ENCODE data around the gene AFTPH. TPM values are rescaled to one million over a fixed set of nuclear protein-coding genes. Genes with fewer than 3 reads are reported as not detected.
A peak's percentile ranks its signal among the peaks of the same experiment; 100 is the strongest.

AFTPH gene
- total RNA-seq, 1 donor from 2014 or later = 13.0 TPM

DNA sequence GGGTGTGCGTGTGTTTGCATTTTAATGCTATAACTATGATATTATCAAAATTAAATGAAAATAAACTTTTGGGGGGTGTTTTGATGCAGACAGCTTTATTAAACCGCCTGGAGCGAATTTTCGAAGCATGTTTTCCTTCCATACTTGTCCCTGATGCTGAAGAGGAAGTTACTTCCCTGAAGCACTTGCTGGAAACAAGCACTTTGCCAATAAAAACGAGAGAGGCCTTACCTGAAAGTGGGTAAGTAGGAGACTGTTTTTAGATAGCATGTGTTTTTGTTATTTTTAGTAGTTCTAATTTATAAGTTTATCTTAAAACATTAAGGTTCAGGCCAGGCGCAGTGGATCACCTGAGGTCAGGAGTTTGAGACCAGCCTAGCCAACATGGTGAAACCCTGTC is 43.3 kb downstream of the AFTPH start:
- intact Hi-C loops (cut with micrococcal nuclease) = no loop called here
- no peak for ATAC-seq
- DNase-seq = no peak

DNA sequence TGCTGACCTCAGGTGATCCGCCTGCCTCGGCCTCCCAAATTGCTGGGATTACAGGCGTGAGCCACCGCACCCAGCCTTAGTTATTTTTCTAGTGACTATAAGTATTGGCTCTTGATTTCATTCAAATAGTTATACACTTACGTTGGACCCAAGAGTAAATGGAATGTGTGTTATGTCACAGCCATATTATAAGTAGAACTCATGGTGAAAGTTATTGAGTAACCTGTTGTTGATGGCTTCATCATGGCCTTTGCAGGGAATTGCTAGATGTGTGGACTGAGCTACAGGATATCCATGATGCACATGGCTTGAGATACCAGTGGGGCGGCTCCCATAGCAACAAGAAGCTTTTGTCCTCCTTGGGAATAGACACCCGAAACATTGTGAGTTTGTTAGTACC is 44.7 kb downstream of the AFTPH start:
- intact Hi-C loops (cut with micrococcal nuclease) = no loop called here
- ATAC-seq (no peak), DNase-seq (no peak)

DNA sequence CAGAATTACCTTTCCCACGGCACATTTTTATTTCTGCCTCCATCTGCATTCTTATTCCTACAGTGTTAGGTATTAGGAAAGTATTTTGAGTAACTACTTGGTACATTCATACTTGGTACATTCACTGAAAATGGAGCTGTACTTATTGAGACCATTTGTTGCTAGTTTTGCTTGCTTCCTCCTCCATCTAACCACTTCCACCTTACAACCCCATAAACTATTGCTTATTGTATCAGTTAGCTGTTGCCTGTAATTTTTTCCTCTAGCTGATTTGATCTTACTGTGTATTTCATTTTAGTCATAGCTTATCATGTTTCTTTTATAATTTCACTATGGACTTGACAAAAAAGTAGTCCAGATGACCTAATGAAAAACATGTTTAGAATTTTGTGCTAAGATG is 50.7 kb downstream of the AFTPH start:
- intact Hi-C loops (cut with micrococcal nuclease) = no loop called here
- ATAC-seq (no peak), DNase-seq (no peak)

DNA sequence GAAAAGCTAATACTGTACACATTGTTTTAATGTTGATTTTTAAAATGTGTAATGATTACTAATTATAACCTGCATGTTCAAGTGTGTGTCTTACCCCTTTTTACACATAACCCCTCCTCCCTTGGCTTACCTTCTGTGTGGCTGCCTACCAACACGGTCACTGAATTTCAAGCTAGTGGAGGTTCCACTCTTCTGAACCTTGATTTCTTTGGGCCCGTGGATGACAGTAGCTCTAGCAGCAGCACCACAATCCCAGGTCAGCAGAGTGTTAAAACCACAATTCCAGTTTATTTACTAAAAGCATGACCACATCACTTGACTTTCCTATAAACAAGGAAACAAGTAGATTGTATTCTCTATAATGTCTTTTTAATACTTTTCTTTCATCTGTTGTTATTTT is 56.9 kb downstream of the AFTPH start:
- DNase-seq (no peak), ATAC-seq (no peak)
- intact Hi-C loops (cut with micrococcal nuclease) = no loop called here

DNA sequence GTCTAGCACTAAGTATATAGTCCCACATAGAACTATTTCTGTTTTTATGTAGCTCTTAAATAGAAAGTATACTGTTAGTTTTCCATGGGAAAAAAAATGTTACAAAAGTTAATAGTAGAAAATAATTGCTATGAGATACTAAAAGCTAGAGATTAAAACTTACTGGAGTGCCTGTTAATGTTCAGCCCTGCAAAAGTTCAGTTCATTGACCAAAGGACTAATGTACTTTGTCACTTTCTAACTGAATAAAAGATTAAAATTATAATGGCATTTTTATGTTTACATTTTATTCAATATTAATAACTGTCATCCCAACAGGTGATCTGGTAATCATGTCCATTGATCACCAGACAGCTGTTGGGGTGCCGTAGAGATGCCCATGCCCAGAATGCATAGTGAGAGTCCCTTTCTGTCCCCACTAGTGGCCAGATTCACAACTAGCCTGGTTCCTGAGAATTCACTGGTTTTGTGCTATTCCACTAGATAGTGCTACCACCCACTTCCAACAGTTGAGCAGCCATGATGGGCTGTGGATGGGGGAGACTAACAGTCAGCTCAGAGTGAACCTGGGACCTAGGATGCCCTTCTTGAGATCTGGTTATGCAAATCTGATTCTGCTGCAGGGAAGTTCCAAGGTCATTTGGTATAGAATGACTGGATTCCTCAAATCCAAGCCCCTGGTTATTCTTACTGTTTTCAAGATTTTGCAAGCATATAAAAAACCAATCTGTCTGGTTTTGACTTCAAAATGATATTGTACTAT is 57.8 kb downstream of the AFTPH start:
- no peak for ATAC-seq

DNA sequence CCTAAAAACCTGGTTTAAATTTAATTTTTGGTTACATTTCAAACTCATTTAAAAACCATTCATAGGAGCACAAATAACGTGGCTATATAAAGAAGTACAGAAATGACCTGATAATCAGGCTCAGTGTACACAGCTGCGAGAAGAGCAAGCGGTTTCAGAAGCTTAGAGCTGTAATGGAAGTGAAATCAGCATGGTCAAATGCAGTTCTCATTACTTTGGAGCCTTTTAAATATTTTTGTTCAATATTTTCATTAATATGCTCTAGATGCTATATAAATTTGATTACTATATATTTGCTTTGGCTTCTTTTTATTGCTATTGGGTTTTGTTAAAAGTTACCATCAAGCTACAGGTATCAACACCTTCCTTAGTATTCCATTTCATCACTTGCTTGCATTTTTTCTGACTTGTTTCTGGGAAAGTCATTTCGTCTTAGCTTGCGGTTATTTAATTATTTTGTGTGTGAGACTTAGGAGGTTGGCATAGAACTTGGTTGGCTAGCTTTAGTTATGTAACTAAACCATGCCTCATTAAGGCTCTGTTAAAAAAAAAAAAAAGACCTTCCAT is 58.7 kb downstream of the AFTPH start:
- intact Hi-C loops (cut with micrococcal nuclease) = no loop called here
- DNase-seq = no peak
- ATAC-seq = no peak

More for the DNA sequence above, 57.8 kb downstream of the AFTPH start:
- DNase-seq = no peak
- intact Hi-C loops (cut with micrococcal nuclease) = no loop called here

DNA sequence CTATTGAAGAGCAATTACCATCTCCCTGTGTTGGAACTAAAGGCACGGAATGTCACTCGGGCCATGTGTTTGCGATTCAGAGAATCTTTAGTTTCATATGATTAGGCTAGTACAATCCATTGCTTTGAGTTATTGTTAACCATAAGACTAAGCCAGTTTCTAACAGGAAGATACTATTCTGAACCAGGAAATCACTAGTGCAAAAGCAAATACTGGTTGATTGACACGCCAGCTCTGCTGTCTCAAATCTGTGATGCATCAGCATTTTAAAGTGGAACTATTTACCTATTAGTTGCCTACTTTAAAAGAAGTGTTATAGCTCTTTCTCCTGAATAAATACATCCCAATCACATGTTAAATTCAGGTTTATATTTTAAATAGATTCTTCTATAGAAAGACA is 61.9 kb downstream of the AFTPH start:
- intact Hi-C loops (cut with micrococcal nuclease) = no loop called here
- DNase-seq (no peak), ATAC-seq (no peak)

DNA sequence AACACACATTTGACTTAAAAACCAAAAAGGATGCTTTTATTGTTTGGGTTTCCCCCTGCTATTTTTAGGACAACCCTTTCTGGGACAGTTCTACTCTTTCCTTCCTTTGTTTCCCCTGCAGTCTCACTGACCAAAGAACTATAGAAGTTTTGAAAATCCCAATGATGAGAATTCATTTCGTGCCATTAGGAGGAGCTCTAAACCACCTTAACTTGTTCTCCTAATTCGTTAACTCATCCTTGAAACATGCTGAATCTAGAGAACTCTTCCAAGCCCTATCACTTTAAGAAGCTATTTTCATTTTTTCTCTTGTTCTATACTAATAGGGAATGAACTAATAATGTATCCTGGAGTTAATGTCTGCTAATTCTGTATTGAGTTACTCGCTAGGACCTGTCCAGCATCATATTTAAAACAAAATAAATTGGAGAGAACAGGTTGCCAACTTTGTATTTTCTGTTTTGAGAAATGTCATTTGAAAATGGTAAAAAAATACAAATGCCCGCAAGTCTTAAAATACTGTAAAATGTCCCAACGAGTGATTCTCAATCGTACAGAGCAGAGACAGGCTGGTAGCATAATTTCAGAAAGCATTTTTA is 62.9 kb downstream of the AFTPH start:
- intact Hi-C loops (cut with micrococcal nuclease) = no loop called here
- DNase-seq (no peak), ATAC-seq (peak; percentile 69)

DNA sequence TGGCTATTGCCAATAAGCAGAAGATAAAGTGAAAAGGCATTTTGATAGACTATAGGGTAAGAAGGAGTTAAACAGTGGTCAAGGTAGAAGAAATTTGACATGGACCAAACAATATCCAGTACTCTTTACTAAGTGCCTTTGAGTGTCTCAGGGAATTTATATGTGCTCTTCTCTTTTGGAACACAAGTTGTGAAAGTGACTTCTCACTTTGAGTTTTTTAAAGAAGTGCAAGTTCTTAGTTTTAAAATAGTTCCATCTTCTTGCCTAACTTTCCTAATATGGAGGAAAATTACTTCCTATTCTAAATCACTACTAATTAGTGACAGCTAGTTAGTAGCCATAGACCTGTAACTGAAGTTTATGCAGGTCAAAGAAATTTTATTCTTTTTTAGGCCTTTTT is 63.4 kb downstream of the AFTPH start:
- ATAC-seq (no peak), DNase-seq (no peak)
- intact Hi-C loops (cut with micrococcal nuclease) = no loop called here

DNA sequence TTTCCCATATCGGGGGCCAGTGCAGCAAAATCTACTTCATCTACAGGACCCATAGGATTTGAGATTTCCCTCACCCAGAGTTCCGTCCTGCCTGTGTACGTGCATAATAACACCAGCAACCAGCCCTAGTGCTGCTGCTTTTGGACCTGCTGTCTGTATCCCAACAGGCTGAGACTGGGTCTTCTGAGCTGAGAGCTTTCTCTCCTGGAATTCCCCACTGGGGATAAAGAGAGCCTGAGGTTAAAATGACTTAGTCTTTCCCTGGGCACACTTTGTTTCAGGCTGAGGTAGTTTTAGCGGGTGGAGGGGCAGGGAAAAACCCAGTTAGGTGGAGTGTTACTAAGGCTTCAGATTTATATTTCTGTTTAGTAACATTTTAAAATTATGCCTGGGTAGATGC is 67.1 kb downstream of the AFTPH start:
- intact Hi-C loops (cut with micrococcal nuclease) = loop anchor here (5.0 kb wide), 1 partner anchor 281 kb away; no protein-coding TSS in a partner anchor
- no peak for ATAC-seq
- no peak for DNase-seq

DNA sequence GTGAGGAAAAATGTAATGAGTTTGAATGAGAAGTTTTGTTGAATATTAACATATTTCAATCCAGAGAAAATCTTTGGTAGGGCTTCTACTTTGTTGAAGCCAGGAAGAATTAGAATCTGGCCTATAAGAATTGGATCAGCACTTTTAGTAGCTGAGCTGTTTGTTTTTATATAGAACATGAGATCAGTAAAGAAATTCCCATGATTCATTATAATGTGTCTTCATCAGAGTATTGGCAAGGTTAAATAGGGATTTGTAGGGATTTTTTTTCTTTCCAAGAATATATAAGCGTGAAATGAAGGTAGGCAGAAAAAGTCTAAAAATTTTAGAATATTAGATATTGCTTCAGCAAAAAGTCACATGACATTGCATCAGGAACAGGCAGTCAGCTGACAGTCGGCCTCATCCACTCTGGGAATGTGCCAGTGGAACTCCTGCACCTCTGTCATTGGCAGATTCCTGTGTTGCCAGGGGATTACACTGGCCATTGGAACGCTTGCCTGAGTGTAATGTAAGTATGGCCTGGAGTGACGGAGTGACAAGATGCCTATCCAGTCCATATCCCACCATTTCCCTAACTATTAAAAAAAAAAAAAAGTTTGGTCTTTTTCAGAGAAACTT is 69.0 kb downstream of the AFTPH start:
- DNase-seq = peak; percentile 45
- intact Hi-C loops (cut with micrococcal nuclease) = loop anchor here (5.0 kb wide), 1 partner anchor 279 kb away; no protein-coding TSS in a partner anchor
- ATAC-seq = peak; percentile 86

DNA sequence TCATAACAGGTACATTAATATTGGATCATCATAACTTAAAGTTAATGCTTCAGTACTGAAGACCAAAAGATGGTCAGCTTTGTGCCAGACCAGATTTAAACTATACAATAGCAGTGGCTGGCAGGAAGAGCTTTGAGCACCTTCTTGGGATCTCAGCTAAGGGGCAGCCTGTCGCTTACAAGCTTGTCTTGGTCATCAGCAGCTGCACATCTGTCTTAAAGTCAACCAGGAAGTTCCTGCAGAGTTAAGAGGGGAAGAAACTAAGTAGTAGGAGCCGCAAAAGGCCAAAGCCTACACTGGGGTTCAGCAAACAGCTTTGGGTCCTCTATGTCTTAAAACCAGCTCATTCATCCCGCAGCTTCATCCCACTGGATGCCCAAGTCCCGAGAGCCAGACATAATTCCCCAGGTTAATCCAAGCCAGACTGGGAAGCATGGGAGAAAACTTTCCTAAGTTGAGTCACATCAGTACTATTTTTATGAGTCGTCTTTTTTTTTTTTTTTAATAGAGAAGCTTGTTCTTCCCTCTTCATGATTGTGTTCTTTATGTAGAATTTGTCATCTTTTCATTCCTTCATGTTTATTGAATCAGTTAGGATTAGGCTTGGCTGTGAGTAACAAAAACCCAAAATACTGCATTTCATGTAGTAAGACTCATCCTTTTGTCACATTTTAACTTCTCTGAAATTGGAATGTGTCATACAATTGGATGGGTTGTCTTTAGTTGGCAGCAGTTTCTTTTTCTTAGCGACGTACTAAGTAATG is 70.3 kb downstream of the AFTPH start:
- ATAC-seq (no peak), DNase-seq (no peak)
- intact Hi-C loops (cut with micrococcal nuclease) = loop anchor here (5.0 kb wide), 1 partner anchor 278 kb away; no protein-coding TSS in a partner anchor

DNA sequence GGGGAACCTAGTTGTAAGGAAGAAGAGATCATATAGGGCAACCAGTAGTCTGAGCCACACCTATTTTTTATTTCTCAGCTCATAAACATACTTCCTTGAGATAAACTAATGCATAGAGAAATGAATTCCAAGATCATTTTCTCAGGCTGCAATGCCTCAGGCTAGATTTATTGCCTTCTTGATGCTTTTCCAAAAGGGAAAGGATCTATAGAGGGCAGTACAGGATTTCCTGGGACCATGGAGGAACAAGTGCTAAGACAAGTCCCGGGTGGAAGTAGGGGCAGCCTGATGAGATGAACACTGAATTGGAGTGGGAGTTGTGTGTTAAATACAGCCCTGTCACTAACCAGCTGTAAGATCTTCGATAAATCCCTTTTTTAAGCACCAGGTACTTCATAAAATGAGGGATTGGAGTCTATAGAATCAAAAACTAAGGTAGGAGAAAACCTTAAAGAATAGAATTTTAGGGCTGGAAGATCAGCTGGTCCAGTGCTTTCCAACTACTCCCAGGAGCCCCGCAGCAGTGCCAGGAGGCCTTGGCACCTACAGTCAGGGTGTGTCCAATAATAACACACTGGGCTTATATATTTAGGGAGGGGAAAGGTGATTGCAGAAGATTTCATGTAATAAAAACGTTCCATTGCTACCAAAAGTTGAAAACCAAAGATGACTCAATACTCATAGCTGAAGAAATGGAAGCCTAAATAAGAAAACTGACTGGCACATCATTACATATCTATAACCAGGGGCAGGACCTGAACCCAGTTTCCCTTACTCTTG is 71.5 kb downstream of the AFTPH start:
- DNase-seq (no peak), ATAC-seq (peak; percentile 36)
- intact Hi-C loops (cut with micrococcal nuclease) = no loop called here

DNA sequence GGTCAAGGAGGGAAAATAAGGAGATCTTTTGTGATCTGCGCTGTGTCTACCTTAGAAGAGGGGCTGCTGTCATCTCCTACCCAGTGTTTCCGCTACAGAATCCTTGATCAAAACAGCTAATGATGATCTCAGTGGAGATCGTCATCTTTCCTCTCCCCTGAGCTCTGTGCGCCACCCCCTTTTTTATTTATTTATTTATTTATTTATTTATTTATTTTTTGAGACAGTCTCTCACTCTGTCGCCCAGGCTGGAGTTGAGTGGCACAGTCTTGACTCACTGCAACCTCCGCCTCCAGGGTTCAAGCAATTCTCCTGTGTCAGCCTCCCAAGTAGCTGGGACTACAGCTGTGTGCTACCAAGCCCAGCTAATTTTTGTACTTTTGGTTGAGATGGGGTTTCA is 74.1 kb downstream of the AFTPH start:
- DNase-seq (no peak), ATAC-seq (no peak)
- intact Hi-C loops (cut with micrococcal nuclease) = no loop called here

DNA sequence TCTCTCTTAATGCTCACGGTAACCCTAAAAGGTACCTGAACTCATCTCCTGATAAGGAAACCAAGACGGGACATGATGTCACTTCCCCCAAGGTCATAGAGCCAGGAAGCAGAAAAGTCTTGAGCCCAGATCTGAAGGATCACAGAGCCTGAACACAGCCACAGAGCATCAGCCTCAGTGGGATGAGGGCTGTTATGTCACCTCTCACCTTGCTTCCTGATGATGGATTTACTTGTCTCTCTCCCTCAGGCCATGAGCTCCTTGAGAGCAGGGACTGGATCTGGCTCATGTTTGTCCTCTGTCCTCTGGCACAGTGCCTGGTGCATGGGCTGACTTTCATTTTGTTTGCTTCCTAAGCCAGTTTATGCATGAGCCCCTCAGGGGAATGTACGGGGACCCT is 75.3 kb downstream of the AFTPH start:
- intact Hi-C loops (cut with micrococcal nuclease) = no loop called here
- ATAC-seq (peak; percentile 26), DNase-seq (no peak)

DNA sequence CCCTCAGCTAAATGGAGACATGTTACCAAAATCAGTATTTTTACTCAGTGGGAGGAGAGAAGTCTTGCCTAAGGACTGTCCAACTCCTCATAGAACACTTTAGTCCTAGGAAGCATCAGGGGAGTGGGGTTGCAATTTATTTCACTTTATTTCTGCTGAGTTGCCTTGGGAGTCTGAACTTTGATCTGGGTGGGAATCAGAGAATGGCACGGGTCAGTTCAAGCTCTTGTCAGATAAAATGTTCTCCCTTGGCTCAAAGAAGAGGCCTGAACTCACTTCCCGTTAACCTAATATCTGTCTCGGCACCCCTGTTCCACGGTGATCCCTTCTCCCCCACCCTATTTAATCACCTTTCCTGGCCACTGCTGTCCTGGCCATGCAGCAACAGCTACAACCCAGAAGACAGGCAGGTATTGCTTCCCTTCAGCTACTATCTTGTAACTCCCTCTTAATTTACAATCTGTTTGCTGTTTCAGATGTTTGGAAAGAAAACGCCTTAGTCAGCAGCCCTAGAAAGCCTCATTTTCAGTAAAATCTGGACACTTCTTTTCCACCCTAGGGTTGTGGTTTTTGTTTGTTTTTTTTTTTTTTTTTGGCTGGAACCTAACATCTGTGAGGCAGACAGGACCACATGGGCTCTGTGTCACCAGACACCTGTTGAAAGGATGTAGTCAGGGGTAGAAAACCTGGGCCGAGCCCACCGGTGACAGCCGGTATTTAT is 77.1 kb downstream of the AFTPH start:
- ATAC-seq = no peak
- intact Hi-C loops (cut with micrococcal nuclease) = no loop called here

DNA sequence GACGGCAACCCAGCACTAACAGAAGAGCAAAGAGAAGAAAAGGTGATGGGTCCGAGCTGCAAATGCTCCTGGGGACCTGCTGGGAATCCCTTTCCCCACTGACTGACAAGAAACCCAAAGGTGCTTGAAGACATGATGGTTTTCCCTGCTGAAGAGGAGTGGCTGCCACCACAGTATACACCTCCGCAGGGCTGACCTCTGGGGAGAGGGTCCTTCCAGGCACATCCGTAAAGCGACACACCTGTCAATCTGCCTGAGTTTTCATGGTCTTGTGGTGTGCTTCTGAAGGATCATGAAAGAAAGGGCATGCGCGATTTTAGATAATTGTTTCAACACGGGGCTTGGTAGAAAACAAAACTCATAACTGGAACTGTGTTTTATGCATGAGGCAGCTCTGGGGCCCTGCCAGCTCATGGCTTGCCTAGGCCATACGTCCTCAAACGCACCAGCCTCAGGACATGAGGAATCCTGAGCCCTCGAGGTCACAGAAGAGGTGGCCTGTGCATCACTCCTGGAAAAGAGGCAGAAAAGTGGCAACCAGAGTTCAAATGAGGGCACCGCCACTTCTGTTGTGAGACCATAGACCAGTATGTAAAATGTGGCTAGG is 77.8 kb downstream of the AFTPH start:
- ATAC-seq = no peak
- intact Hi-C loops (cut with micrococcal nuclease) = no loop called here
- DNase-seq = no peak

More for the DNA sequence above, 77.1 kb downstream of the AFTPH start:
- no peak for DNase-seq

DNA sequence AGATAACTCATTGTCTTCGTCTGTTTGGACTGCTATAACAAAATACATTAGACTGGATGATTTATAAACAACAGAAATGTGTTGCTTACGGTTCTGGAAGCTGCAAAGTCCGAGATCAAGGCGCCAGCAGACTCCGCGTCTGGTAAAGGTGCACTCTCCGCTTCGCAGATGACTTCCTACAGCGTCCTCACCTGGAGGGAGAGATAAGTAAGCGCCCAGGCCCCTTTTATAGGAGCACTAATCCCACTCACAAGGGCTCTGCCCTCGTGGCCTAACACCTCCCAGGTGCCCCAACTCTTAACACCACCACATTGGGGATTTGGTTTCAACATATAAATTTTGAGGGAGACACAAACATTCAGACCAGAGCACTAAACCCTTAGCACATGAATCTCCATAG is 78.3 kb downstream of the AFTPH start:
- ATAC-seq = no peak

More for the DNA sequence above, 78.3 kb downstream of the AFTPH start:
- intact Hi-C loops (cut with micrococcal nuclease) = no loop called here
- no peak for DNase-seq

All from left ventricle myocardium superior (tissue), 1 donor.